HFF-Myc (cell line): ENCODE measurements around the gene MAGEC1.

Source experiments
- DNase-seq: peaks from one replicate; pipeline ENCODE4 v3.0.0-alpha.2; 2011; ENCODE audit warnings: low read depth; ENCODE audit errors: extremely low read depth
- H3K4me3 ChIP-seq: replicated peaks from 2 replicates; pipeline ENCODE4 v1.5.1; 2011; ENCODE audit warnings: low read depth, mild to moderate bottlenecking, control low read depth, low read length
- CTCF ChIP-seq: IDR thresholded peaks from 2 replicates; pipeline ENCODE4 v1.5.1; 2012; ENCODE audit warnings: mild to moderate bottlenecking, low read depth, low read length, control low read depth; ENCODE audit errors: missing control alignments

Gene MAGEC1

GRCh38 chrX:141936080-141936479 is 32.4 kb downstream of the MAGEC1 start:
- no peak for TF ChIP-seq CTCF
- no peak overlapping the region for H3K4me3 ChIP-seq
- no peak for DNase-seq

- H3K4me3 ChIP-seq = no peak overlapping the region
- no peak for TF ChIP-seq CTCF
- no peak for DNase-seq
These were observed 37.5 kb downstream of the MAGEC1 start for GRCh38 chrX:141941234-141941633.

- no peak overlapping the region for H3K4me3 ChIP-seq
- TF ChIP-seq CTCF = no peak
- no peak for DNase-seq
These were observed 41.7 kb downstream of the MAGEC1 start for GRCh38 chrX:141945426-141945825.

GRCh38 chrX:141947350-141947749 is 43.7 kb downstream of the MAGEC1 start:
- no peak overlapping the region for H3K4me3 ChIP-seq
- no peak for TF ChIP-seq CTCF
- no peak for DNase-seq

GRCh38 chrX:141952603-141953002 is 48.9 kb downstream of the MAGEC1 start:
- DNase-seq = no peak
- H3K4me3 ChIP-seq = no peak overlapping the region
- no peak for TF ChIP-seq CTCF

- no peak for DNase-seq
- no peak overlapping the region for H3K4me3 ChIP-seq
- TF ChIP-seq CTCF = no peak
These were observed 55.0 kb downstream of the MAGEC1 start for GRCh38 chrX:141958675-141959074.
